Body of pancreas (tissue), 4 donors: ENCODE data around the gene RBP2. TPM values are rescaled to one million over a fixed set of nuclear protein-coding genes. Genes with fewer than 3 reads are reported as not detected.

Experiments used
- ATAC-seq: fragments of 150-250 bp; one replicate; pipeline ENCODE4 v1.9.1; 2016
- DNase-seq, 4 donors: peaks; one replicate each; pipeline ENCODE4 v3.0.0-alpha.2; 2019
- H3K27ac ChIP-seq, 4 donors: fragments of 200-600 bp; sonication (generic); 1 replicate in 3 of 4; 2 replicates in 1 of 4; pipeline versions ENCODE4 v1.5.1 to v1.6.1; 2016 to 2019; ENCODE audit warnings: mild to moderate bottlenecking in 1 of 4, mixed read lengths in 1 of 4, moderate library complexity in 1 of 4
- H3K27me3 ChIP-seq, 2 donors: fragments of 200-600 bp; sonication (generic); one replicate each; pipeline ENCODE4 v1.6.0; 2016; ENCODE audit warnings: mild to moderate bottlenecking in 1 of 2
- H3K36me3 ChIP-seq, 2 donors: fragments of 200-600 bp; sonication (generic); replicated peaks in 1 of 2; 2 replicates each; pipeline ENCODE4 v1.5.1; 2016; ENCODE audit warnings: low read depth in 2 of 2; ENCODE audit not compliant: insufficient read depth in 1 of 2
- H3K4me1 ChIP-seq: fragments of 200-600 bp; sonication (generic); one replicate; pipeline ENCODE4 v1.6.0; 2016
- H3K4me3 ChIP-seq, 2 donors: fragments of 200-600 bp; sonication (generic); 1 replicate in 1 of 2; 2 replicates in 1 of 2; pipeline ENCODE4 v1.5.1; 2016 to 2019
- H3K9me3 ChIP-seq, 3 donors: fragments of 200-600 bp; sonication (generic); 1 replicate in 2 of 3; 2 replicates in 1 of 3; pipeline ENCODE4 v1.5.1; 2016
- POLR2A ChIP-seq, 3 donors: fragments of 450-650 bp; IDR thresholded peaks; one replicate each; pipeline ENCODE4 v1.6.1; 2016; ENCODE audit warnings: antibody characterized with exemption in 3 of 3, mild to moderate bottlenecking in 2 of 3
- WGBS, 2 donors: methylation state at CpG; one replicate each; pipeline ENCODE4 v1.1.5; 2017; 5-methylcytosine and 5-hydroxymethylcytosine counted together
- intact Hi-C: fragments of 100-400 bp; cut with DNase I; formaldehyde crosslinking; loops from one replicate; pipeline ENCODE4 v1.15.1; 2023
- total RNA-seq, 2 donors: library from RNA; depleted of rRNA; stranded (reverse); fragments of >200 nt; gene quantifications; one replicate each; pipeline ENCODE4 v1.1.0, GENCODE V29; 2016
- TF ChIP-seq, protein P1 (sequence below), 7 experiments: fragments of 450-650 bp in 4 of 7; fragments of 200-600 bp in 3 of 7; sonication (generic) in 3 of 7; IDR thresholded peaks; one replicate each; pipeline ENCODE4 v1.5.1; 2016 to 2019; ENCODE audit warnings: antibody characterized with exemption in 7 of 7

Gene RBP2
- total RNA-seq, 2 donors from 2014 or later = not detected

DNA sequence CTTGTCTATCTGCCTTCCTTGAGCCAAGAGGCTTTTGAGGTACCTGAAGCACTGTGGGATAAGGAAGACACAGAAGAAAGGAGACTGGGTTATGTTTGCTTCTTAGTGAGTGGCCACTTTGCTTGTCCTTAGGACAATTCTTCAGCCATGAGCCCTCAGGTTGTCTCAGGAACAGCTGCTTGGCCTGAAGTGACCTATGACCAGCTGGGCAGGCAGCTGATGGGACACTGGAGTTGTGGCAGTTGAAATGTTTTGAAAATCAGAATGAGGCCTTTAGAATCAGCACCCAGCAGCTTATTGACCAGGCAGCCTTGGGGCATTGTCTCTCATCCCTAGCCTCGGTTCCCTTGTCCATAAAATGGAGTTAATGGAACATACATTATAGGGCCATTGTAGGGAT is 37.0 kb downstream of the RBP2 start:
- Histone ChIP-seq H3K4me1 (no peaks in the 10 kb centered on the region), H3K9me3 (no peaks in the 10 kb centered on the region), H3K27me3 (no peaks in the 10 kb centered on the region), H3K27ac (no peak overlapping the region), H3K4me3 (no peak overlapping the region), H3K36me3 (no peaks in the 10 kb centered on the region)
- intact Hi-C loops = no loop called here
- 82 to 91% methylated on average over 1 of the region's 1 CpG for WGBS, 2 donors
- DNase-seq (no peak), ATAC-seq (no peak)
- no peak for TF ChIP-seq POLR2A (IDR thresholded peaks at IDR 0.05)
- TF ChIP-seq, protein P1, sequence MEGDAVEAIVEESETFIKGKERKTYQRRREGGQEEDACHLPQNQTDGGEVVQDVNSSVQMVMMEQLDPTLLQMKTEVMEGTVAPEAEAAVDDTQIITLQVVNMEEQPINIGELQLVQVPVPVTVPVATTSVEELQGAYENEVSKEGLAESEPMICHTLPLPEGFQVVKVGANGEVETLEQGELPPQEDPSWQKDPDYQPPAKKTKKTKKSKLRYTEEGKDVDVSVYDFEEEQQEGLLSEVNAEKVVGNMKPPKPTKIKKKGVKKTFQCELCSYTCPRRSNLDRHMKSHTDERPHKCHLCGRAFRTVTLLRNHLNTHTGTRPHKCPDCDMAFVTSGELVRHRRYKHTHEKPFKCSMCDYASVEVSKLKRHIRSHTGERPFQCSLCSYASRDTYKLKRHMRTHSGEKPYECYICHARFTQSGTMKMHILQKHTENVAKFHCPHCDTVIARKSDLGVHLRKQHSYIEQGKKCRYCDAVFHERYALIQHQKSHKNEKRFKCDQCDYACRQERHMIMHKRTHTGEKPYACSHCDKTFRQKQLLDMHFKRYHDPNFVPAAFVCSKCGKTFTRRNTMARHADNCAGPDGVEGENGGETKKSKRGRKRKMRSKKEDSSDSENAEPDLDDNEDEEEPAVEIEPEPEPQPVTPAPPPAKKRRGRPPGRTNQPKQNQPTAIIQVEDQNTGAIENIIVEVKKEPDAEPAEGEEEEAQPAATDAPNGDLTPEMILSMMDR (IDR thresholded peaks at IDR 0.05) = no peak

DNA sequence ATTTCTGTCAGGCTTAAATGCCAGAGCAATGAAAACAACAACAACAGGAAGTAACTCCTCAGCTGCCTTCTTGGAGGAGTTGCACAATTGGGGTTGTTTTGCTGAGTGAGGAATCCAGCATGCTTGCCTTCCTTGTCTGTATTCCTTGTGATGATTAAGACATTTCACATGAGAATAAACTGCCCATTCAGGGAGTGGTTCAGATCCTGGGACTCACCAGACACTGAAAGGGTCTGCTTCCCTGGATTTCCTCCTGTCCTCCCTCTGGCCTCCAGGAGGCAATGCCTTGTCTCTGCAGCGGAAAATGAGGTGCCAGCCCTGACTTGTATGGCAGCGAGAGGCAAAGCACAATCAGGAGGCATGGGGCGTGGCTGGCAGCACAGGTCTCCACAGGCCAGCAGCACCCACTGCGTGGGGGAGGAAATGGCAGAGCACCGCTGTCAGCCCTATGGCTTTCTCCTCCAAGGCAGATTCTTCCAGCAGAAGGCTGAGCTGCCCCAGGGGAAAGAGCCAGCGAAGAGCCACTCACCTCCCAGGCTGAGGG is 41.5 kb downstream of the RBP2 start:
- DNase-seq (peak in 1 of 4 donors; percentile 20), ATAC-seq (no peak)
- TF ChIP-seq, protein P1 (IDR thresholded peaks at IDR 0.05) = no peak
- TF ChIP-seq POLR2A (IDR thresholded peaks at IDR 0.05) = no peak
- 87% methylated on average over 6 of the region's 6 CpGs for WGBS, 2 donors
- H3K27me3 ChIP-seq = no peaks in the 10 kb centered on the region
- H3K4me3 ChIP-seq = no peak overlapping the region
- no peaks in the 10 kb centered on the region for H3K36me3 ChIP-seq
- H3K4me1 ChIP-seq = no peaks in the 10 kb centered on the region
- H3K27ac ChIP-seq = no peak overlapping the region
- intact Hi-C loops = no loop called here
- no peaks in the 10 kb centered on the region for H3K9me3 ChIP-seq

DNA sequence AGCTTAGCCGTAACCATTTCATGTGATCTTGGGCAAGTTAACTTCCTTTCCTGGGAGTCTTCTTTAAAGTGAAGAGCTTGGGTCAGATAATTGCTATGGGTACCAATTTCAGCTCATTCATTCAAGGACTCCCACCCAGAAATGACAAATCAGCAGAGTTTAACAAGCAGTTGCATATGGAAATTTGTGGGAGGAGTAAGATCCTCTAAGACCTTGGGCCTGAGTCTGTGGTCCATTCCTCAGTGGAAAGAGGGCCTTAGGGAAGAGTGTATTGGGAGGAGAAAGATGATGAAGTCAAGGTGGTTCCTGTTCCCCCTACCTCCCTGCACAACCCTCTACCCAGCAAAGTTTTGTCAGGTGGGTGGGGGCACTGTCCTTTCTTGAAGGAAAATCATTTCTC is 42.1 kb downstream of the RBP2 start:
- Histone ChIP-seq H3K9me3 (no peaks in the 10 kb centered on the region), H3K4me3 (no peak overlapping the region), H3K4me1 (no peaks in the 10 kb centered on the region), H3K36me3 (no peaks in the 10 kb centered on the region), H3K27ac (no peak overlapping the region), H3K27me3 (no peaks in the 10 kb centered on the region)
- WGBS, 2 donors = 95 to 100% methylated on average over 1 of the region's 1 CpG
- DNase-seq (no peak), ATAC-seq (no peak)
- intact Hi-C loops = no loop called here
- TF ChIP-seq POLR2A (IDR thresholded peaks at IDR 0.05) = no peak
- TF ChIP-seq, protein P1 (IDR thresholded peaks at IDR 0.05) = no peak

DNA sequence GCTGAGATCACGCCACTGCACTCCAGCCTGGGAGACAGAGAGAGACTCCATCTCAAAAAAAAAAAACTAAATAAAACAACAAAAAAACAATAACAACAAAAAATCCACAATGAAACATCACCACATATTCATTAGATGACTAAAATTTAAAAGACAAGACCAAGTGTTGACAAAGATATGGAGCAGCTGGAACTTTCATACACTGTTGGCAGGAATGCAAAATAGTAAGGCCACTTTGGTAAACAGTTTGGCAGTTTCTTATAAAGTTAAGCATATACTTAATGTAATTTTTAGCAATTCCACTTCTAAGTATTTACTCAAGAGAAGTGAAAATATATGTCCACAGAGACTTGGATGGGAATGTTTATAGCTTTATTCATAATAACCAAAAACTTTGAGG is 43.2 kb downstream of the RBP2 start:
- no peaks in the 10 kb centered on the region for H3K36me3 ChIP-seq
- WGBS, 2 donors = 93 to 100% methylated on average over 1 of the region's 1 CpG
- H3K9me3 ChIP-seq = no peaks in the 10 kb centered on the region
- ATAC-seq (no peak), DNase-seq (no peak)
- H3K27ac ChIP-seq = no peak overlapping the region
- TF ChIP-seq, protein P1 (IDR thresholded peaks at IDR 0.05) = no peak
- no peak overlapping the region for H3K4me3 ChIP-seq
- no peaks in the 10 kb centered on the region for H3K4me1 ChIP-seq
- H3K27me3 ChIP-seq = no peaks in the 10 kb centered on the region
- intact Hi-C loops = no loop called here

DNA sequence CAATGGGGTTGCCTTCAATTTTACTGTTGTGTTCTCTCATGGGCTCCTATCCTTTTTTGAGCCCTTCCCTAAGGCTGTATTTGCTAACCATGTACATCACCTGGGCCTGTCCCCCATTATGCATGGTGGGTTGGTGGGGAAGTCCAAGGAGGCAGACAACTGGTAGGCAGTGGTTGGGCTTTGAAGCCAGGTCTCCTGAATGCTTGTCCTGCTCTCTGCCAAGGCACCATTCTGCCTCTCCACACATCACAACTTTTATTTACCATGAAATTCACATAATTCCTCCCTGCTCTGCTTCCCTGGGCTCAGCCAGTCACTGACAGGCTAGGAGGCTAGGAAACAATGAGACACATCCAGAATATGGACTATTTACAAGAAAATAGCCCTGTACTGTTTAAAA is 45.8 kb downstream of the RBP2 start:
- intact Hi-C loops = no loop called here
- Histone ChIP-seq H3K36me3 (no peaks in the 10 kb centered on the region), H3K4me1 (peaks cover 13% of the 10 kb centered on the region), H3K27ac (no peak overlapping the region), H3K27me3 (no peaks in the 10 kb centered on the region), H3K4me3 (no peak overlapping the region), H3K9me3 (no peaks in the 10 kb centered on the region)
- ATAC-seq = no peak
- DNase-seq = no peak
- TF ChIP-seq POLR2A (IDR thresholded peaks at IDR 0.05) = no peak
- TF ChIP-seq, protein P1 (IDR thresholded peaks at IDR 0.05) = no peak
